NCI-H82 treated with DMSO at 0.1 percent for 48 hours (cell line): ENCODE data around the gene ATP8B2.
A peak's percentile ranks its signal among the peaks of the same experiment; 100 is the strongest.
"Not testable (repeated sequence)": the region's sequence is repeated elsewhere in the genome, so short reads cannot be mapped to it uniquely, and the experiment has no call there.

Source experiments
- DNase-seq: peaks from one replicate; lab custom pipeline; 2025; ENCODE audit not compliant: unreplicated experiment; lab: John Stamatoyannopoulos, UW

The ATP8B2 gene

DNA sequence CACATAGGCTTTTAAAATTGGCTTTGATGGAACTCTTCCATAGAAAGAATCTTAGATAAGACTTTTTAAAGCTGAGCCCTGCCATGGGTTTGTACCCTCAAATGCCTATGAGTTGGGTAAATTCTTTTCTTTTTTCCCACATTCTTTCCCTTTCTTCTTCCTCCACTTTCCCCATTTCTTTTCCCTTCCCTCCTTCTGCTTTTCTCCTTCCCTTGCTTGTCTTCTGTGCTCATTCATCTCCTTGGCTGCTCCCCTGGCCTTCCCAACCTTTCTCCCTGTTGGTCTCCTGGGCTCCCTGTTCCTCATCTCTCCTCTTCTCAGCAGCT is 3.8 kb upstream of the ATP8B2 start:
- DNase-seq = not testable (repeated sequence)

DNA sequence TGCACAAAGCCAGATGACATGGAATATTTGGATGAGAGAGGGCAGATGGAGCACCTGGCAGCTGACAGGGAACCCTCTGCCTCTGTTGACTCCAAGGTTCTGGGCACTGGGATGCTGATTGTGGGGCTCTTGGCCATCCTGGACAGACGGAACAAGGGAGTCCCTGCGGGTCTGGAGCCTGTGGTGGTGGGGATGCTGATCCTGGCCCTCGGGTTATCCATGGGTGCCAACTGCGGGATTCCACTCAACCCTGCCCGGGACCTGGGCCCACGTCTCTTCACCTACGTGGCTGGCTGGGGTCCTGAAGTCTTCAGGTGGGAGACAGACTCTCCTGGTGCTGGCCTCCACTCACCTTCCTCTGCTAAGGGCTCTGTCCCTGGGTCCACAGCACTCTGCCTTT is 1.8 kb upstream of the ATP8B2 start:
- no peak for DNase-seq

DNA sequence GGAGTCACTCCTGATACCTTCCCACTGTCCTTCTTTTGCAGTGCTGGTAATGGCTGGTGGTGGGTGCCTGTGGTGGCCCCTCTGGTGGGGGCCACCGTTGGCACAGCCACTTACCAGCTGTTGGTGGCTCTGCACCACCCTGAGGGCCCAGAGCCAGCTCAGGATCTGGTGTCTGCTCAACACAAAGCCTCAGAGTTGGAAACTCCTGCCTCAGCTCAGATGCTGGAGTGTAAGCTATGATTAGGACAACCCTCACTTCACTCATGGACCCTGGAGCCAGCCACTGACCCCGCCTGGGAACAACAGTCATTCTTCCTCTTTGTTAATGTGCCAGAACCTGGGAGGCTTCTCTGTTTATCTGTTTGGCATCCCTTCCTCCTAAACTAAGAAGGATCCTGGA is 1.1 kb upstream of the ATP8B2 start:
- DNase-seq = no peak

DNA sequence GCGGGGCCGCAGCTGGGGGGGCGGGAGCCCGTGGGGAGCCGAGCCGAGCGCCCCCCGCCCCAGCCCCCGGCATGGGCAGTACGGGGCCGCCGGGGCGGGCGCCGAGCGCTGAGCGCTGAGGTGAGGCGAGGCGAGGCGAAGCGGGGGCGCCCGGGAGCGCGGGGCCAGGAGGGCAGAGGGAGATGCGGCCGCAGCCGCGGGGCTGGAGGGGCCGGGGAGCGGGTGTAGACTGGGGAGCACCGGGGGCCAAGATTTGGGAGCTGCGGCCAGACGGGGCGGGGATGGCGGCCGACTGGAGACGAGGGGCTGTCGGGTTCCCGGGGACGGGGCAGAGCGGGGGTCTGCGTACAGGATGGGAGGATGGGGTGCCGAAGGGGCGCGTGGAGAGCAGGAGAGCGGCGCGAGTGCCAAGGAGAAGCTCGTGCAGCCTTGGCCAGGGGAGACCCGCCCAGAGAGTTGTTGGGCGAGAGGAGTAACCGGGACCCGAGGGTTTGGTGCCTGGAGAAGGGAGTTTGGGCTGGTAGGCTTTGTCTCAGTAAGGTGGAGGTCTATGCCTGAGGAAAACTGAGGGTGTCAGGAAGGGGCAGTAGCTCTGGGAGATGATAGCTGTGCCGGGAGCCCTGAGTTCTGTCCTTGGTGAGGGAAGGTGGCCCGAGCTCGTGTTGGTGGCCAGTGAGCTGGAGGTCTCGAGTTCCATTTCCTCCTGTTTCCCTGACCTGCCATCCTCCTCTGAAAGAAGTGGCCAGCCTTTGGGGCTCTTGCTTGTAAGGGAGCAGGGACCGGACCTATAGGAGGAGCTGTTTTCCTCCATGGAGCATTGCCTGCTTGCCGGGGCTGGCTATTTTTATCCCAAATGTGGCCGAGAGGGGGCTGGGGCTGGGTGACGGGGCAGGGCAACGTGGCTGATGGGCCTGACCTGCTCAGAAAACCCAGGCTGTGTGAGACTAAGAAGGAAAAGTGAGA is 539 bp downstream of the ATP8B2 start:
- DNase-seq = peak; percentile 17

DNA sequence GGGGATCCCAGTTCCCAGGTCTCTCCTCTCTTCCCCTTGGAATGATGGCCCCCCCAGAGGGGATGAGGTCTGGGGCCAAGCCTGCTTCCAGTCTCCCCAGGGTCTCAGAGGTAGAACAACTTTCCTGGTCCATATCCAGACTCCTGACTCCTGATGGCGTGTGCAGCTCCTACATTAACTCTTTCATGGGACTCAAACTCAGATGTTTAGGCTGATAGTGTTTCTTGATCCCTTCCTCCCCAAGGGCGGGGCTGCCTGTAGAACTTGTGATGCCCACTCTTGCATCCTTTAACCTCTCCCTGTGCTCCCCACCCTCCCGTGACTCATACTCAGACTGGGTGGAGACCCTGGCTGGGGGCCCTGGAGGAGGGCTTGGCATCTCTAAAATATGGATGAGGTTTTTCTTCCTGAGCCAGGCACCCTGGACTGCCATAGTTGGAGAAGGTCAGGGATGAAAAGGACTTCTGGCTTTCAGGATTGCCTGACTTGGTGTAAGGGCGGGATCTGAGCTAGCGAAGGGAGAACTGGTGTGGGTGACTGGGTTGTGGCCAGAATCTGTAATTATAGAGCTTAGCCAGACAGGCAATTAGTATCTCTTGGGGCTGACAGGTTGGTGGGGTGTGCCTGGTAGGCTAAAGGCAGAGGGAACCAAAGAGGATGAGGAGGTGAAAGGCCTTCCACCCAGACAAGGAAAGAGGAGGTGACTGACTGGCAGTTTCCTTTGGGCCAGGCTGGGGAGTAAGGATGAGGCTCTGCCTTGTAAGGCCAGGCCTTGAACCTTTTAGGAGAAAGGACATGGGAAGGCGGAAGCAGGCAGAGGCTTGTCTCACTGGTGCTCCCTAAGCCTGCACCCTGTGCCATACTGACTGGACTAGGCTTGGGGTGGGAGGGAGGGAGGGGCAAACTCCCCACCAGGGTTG is 1.5 kb downstream of the ATP8B2 start:
- DNase-seq = no peak

DNA sequence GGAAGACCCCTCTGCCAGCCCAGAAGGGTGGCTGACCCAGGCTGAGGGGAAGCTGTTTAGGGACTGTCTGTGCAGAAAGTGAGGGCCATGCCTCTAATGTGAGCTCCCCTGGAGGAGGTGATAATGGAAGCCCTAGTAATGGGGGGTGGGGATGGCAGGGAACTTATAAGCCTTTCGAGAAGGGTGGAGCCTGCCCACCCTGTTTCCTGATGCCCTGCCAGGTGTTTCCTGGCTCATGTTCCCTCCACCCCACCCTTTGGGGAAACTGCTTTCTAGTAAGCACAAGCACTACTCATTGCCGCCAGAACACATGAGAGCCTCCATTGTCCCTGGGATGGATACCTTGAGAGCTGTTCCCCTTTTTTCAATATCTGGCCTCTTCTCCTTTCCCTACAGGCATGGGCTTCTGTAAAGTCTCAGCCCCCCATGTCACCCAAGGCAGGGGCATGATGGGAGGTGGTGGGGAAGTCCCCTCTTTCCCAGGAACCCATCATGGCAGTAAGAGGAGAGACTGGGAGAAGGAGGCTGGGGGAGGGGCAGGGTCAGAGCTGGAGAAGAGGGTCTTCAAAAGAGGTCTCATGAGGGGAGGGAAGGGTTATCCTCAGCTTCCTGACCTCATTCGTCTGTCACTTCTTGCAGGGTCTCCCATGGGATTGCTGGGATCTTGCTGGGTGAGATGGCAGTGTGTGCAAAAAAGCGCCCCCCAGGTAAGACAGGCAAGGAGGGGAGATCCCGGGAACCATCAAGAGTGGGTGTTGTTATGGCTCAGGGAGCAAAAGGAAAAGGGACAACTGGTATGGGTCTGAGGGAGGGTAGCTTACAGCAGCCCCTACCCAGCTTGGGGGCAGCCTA is 2.4 kb downstream of the ATP8B2 start:
- DNase-seq = no peak

DNA sequence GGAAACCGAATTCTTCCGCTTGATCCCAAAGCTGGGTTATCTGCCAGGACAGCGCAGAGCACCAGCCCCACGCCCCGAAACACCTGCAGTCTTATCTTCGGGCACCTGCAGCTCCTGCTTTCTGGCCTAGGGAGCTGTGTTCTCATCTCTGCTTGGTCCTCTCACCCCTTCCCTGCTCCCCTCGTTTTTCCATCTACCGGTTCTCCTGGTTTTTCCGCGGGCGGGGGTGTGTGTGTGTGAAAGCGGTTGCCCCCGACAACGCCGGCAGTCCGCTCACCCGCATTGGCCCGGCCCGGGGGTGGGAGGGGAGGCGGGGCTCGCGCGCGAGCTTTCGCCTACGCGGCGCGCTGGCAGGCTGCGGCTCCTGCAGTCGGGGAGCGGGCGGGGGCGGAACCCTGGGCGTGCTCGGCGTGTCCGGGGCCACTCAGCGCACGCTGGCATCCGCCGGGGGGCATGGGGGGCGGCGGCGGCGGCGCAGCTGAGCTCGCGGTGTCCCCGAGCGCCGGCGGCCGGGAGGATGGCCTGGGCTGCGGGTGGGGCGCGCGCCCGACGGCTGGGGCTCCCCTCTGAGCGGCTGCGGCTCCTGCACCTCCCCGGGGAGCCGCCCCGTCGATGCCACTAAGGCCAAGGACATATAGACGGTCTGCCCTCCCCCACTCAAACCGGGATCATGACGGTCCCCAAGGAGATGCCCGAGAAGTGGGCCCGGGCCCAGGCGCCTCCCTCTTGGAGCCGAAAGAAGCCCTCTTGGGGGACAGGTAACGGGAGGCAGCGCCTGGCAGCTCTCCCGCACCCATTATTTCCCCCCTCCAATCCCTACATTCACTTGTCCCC is 3.2 kb downstream of the ATP8B2 start:
- peak; percentile 8 for DNase-seq

DNA sequence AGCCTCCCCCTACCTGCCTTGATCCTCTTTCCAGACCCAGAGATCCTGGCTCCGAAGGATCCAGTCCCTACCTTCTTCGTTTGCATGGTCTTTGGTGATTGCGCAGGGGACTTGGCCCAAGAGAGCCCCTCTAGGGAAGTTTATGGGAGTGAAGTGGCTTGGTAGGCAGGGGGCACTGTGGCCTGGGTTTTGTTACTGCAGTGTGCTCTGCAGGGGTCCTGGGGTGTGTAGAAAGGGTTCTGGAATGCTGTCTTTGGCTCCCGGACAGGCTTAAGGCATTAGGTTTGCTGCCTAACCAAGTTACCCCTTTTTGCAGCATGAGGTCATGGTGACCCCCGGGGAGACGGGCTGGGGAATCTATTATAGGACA is 3.8 kb downstream of the ATP8B2 start:
- DNase-seq = no peak

DNA sequence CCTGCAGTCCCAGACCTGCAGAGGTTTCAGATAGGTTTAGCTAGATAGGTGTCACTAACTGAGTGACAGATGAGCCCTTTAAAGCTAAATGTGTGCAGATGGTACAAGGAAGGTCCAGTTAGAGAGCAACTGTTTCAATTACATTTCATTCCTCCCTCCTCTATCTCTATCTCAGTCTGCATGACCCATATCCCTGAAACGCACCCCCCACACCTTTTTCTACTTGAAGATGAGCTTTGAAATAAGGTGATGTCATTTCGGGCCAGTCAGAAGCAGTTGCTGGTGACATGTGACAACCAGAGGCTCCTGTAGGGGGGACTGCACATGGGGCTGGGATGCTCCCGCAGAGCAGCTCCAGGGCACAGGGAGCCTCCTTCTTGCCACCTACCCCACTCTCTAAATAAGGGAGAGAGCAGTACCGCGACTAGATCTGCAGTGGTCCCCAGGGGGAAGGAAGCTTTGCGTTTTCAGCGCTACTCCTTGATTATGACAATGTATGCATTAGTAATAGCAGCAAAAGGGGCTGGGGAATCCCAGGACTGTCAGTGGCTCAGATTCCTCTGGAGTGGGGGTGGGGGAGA is 4.3 kb downstream of the ATP8B2 start:
- DNase-seq = no peak

DNA sequence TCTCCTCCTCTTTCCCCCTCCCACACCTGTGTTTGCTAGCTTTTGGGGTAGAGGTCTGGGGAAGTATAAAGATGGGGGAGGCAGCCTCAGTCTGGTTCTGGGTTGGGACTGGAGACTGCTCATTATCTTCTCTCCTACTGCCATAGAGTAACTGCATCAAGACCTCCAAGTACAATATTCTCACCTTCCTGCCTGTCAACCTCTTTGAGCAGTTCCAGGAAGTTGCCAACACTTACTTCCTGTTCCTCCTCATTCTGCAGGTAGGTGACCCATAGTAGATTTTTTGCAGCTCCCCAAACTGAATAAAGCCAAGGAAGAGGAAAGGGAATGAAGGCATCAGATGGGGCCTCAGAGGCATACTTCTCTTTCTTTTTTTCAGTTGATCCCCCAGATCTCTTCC is 5.3 kb downstream of the ATP8B2 start:
- no peak for DNase-seq

DNA sequence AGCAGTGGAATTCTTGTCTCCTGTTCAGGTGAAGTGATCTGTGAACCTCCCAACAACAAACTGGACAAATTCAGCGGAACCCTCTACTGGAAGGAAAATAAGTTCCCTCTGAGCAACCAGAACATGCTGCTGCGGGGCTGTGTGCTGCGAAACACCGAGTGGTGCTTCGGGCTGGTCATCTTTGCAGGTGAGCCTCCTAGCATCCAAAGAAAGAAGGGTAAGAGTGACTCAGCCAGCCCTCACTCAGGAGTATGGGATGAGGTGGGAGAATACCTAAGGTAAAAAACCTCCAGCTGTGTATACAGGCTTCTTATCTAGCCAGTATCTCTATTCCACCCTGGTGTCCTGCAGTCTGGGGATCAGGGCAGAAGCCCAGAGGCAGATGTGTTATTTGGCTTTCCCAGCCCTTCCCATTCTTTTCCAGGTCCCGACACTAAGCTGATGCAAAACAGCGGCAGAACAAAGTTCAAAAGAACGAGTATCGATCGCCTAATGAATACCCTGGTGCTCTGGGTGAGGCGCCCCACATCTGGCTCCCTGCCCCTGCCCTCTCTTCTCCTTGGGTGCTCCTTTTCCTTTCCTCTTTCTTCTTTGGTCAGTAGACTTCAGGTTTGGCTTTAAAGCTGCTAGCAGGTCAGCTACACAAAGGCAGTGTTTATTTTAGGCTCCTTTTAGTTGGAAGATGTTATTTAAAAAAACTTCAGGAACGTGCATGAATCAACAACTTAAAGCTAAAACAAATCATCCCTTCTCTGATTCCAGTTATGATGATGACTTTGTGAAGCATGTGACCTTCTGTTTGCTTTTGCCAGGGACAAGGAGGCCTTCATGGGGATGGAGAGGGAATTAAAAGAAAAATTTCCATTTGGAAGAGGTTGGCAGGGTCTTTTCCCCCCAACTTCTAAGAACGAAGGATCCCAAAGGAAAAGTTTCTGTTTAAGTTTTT is 9.0 kb downstream of the ATP8B2 start:
- no peak for DNase-seq

DNA sequence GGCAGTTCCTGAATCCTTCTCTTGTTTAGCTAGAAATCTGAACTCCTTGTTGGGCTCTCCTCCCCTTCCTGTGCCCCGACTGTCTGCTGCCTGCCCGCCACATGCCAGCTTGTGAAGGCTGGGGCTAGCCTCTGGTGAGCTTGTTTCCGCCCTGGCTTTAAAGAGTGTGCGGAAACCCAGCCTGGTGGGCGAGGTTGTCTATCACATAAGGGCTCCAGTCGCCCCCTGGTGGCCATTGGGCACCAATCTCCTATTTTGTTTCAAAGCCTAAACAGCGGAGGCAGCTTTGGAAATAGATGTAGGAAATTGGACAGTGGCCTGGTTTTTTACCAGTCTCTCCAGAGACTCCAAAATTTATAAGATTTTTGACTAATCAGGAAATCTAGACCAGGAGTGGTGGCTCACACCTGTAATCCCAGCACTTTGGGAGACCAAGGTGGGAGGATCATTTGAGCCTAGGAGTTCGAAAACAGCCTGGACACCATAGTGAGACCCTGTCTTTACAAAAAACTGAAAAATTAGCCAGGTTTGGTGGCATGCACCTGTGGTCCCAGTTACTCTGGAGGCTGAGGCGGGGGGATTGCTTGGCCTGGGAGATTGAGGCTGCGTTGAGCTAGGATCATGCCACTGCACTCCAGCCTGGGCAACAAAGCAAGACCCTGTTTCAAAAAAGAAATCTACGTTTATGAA is 9.8 kb downstream of the ATP8B2 start:
- DNase-seq = peak; percentile 62

DNA sequence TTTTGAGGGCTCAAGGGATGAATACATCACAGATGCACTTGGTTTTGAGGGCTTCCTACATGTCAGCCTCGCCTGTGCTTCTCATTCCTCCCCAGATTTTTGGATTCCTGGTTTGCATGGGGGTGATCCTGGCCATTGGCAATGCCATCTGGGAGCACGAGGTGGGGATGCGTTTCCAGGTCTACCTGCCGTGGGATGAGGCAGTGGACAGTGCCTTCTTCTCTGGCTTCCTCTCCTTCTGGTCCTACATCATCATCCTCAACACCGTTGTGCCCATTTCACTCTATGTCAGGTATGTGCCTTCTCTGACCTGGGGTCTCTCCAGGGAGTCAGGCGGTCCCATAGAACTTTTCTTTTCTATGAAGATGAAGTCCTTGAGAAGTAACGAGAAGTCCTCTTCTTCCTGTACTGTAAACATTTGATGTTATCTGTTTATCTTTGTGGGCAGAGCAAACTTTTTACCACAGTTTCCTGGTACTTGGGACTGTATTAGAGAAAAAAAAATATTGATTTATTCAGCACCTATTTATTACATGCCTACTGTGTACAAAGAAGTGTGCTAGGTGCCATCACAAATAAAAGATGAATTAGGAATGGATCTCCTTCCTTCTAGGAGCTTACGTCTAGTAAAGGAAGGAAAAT is 12.0 kb downstream of the ATP8B2 start:
- no peak for DNase-seq

DNA sequence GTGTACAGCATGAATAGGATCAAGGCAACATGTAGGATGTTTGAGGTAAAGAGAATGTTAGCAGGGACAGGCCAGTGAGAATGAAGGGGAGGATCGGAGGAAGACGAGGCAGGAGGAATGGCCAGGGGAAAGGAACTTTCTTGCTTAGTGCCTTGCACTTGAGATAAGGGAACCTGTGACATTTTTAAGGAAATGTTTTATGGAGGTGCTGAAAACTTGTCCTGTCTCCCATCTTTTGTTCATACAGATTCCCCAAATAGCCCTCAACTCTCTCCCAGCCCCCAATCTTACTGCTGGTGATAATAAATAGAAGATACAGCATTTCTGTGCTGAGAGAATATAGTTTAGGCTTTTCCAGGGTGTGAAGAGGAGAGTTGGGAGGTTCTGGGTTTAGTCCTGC is 13.6 kb downstream of the ATP8B2 start:
- DNase-seq = no peak

DNA sequence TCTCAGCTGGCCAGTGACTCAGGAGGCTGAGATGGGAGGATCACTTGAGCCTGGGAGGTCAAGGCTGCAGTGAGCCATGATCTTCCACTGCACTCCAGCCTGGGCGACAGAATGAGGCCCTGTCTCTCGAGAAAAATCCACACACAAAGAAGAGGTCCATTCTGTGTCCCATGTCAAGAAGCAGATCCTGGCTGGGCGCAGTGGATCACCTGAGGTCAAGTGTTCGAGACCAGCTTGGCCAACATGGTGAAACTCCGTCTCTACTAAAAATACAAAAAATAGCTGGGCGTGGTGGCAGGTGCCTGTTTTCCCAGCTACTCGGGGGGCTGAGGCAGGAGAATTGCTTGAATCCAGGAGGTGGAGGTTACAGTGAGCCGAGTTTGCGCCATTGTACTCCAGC is 16.0 kb downstream of the ATP8B2 start:
- not testable (repeated sequence) for DNase-seq

DNA sequence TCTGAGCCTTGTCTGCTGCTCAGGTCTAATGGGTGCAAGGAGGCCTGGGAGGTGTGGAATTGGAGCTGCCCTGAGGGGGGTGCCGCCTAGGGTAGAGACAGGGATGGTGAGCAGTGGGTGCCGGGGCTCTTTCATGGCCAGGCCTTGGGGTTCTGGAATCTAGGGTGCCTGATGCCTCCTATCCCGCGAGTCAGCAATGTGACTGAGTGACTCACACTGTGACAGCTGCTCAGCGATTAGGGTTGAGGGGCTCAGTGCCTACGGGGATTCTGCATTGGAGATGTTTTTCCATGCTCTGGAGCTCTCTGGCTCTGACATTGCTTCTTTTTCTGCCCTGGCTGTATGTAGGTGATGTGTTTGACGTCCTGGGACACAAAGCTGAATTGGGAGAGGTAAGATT is 16.8 kb downstream of the ATP8B2 start:
- no peak for DNase-seq

DNA sequence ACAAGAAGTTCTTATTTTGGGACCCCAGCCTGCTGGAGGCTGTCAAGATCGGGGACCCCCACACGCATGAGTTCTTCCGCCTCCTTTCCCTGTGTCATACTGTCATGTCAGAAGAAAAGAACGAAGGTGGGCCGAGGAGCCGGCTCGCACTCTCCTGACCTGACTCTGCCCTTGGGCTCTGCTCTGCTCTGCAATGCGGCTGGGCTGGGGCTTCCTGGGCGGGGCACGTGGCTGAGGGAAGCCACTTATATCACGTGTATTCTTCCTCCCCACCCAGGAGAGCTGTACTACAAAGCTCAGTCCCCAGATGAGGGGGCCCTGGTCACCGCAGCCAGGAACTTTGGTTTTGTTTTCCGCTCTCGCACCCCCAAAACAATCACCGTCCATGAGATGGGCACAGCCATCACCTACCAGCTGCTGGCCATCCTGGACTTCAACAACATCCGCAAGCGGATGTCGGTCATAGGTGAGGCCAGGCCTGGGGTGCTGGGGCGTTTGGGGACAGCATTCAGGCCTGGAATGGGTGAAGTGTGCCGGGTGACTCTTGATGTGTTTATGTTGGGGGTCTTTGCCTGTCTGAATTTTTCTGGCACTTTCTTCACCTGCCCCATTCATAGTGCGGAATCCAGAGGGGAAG is 17.6 kb downstream of the ATP8B2 start:
- DNase-seq = no peak
